Gastroesophageal sphincter (tissue), 4 donors: ENCODE results near the gene GBX1. TPM values are rescaled to one million over a fixed set of nuclear protein-coding genes. Genes with fewer than 3 reads are reported as not detected.

Experiments used
- ATAC-seq: fragments of 150-250 bp; one replicate; pipeline ENCODE4 v1.9.1; 2016; ENCODE audit warnings: mild to moderate bottlenecking, moderate library complexity
- H3K27ac ChIP-seq, 4 donors: fragments of 200-600 bp; sonication (generic) in 3 of 4; 1 replicate in 3 of 4; 2 replicates in 1 of 4; pipeline ENCODE4 v1.5.1; 2016 to 2019
- H3K27me3 ChIP-seq: fragments of 200-600 bp; sonication (generic); one replicate; pipeline ENCODE4 v1.5.1; 2019
- H3K36me3 ChIP-seq, 2 donors: fragments of 200-600 bp; sonication (generic); one replicate each; pipeline ENCODE4 v1.5.1; 2019; ENCODE audit warnings: control low read depth in 1 of 2
- H3K4me1 ChIP-seq, 3 donors: fragments of 200-600 bp; sonication (generic); 1 replicate in 2 of 3; 2 replicates in 1 of 3; pipeline ENCODE4 v1.5.1; 2016 to 2019; ENCODE audit warnings: control low read depth in 2 of 3
- H3K4me3 ChIP-seq, 2 donors: fragments of 200-600 bp; sonication (generic); one replicate each; pipeline ENCODE4 v1.5.1; 2019; ENCODE audit warnings: mild to moderate bottlenecking in 1 of 2, moderate library complexity in 1 of 2
- H3K9me3 ChIP-seq, 3 donors: fragments of 200-600 bp; sonication (generic); one replicate each; pipeline ENCODE4 v1.5.1; 2017 to 2019; ENCODE audit warnings: control low read depth in 2 of 3
- CTCF ChIP-seq, 4 experiments: fragments of 200-600 bp in 2 of 4; fragments of 450-650 bp in 2 of 4; sonication (generic) in 1 of 4; IDR thresholded peaks; one replicate each; pipeline ENCODE4 v1.5.1; 2017 to 2019; ENCODE audit warnings: antibody characterized with exemption in 4 of 4, mild to moderate bottlenecking in 2 of 4, moderate library complexity in 2 of 4
- EP300 ChIP-seq: sonication (generic); formaldehyde crosslinking; IDR thresholded peaks from one replicate; pipeline ENCODE4 v1.6.1; 2017; ENCODE audit warnings: antibody characterized with exemption, mild to moderate bottlenecking
- POLR2A ChIP-seq, 2 donors: fragments of 450-650 bp; IDR thresholded peaks; one replicate each; pipeline ENCODE4 v1.6.1; 2017; ENCODE audit warnings: antibody characterized with exemption in 2 of 2, mild to moderate bottlenecking in 2 of 2, moderate library complexity in 1 of 2
- POLR2AphosphoS5 ChIP-seq: sonication (generic); formaldehyde crosslinking; IDR thresholded peaks from one replicate; pipeline ENCODE4 v1.6.1; 2017; ENCODE audit warnings: antibody characterized with exemption
- WGBS, 2 donors: methylation state at CpG; one replicate each; pipeline ENCODE4 v1.1.5; 2018; ENCODE audit warnings: low coverage in 1 of 2; 5-methylcytosine and 5-hydroxymethylcytosine counted together
- total RNA-seq, 4 donors: library from RNA; depleted of rRNA; stranded (reverse); fragments of >200 nt; gene quantifications; one replicate each; pipeline ENCODE4 v1.1.0, GENCODE V29; 2016

The GBX1 gene
- total RNA-seq, 4 donors from 2014 or later, result not detected

GRCh38 chr7:151179287-151179860 lies 11.9 kb upstream of the GBX1 start:
- Histone ChIP-seq H3K9me3 (peaks cover 0 to 3% (median 0%) of the 10 kb centered on the region in 3 donors), H3K36me3 (no peaks in the 10 kb centered on the region), H3K4me3 (no peak overlapping the region), H3K4me1 (peaks cover 0 to 7% (median 0%) of the 10 kb centered on the region in 3 donors), H3K27ac (no peak overlapping the region), H3K27me3 (peaks cover 64% of the 10 kb centered on the region)
- TF ChIP-seq POLR2AphosphoS5 (no peak), CTCF (IDR thresholded peaks at IDR 0.05) (no peak)
- ATAC-seq, result no peak
- no CpG with 5 or more reads among the region's 8 CpGs for WGBS, 2 donors

GRCh38 chr7:151178831-151179230 lies 11.3 kb upstream of the GBX1 start:
- ATAC-seq, result no peak
- Histone ChIP-seq H3K27ac (no peak overlapping the region), H3K4me3 (no peak overlapping the region), H3K4me1 (peaks cover 0 to 7% (median 0%) of the 10 kb centered on the region in 3 donors), H3K9me3 (peaks cover 0 to 3% (median 0%) of the 10 kb centered on the region in 3 donors), H3K27me3 (peaks cover 69% of the 10 kb centered on the region), H3K36me3 (no peaks in the 10 kb centered on the region)
- TF ChIP-seq CTCF (IDR thresholded peaks at IDR 0.05) (no peak), POLR2AphosphoS5 (no peak), EP300 (no peak), POLR2A (IDR thresholded peaks at IDR 0.05) (no peak)
- 58 to 62% methylated on average over 2 of the region's 2 CpGs for WGBS, 2 donors

- Histone ChIP-seq H3K27me3 (peaks cover 75% of the 10 kb centered on the region), H3K4me1 (peaks cover 0 to 7% (median 0%) of the 10 kb centered on the region in 3 donors), H3K36me3 (no peaks in the 10 kb centered on the region), H3K27ac (no peak overlapping the region), H3K4me3 (no peak overlapping the region), H3K9me3 (peaks cover 0 to 3% (median 0%) of the 10 kb centered on the region in 3 donors)
- 96 to 100% methylated on average over 1 to 4 of the region's 9 CpGs for WGBS, 2 donors
- no peak for ATAC-seq
- TF ChIP-seq CTCF (IDR thresholded peaks at IDR 0.05), result no peak
- no peak for TF ChIP-seq POLR2A (IDR thresholded peaks at IDR 0.05)
- TF ChIP-seq EP300, result no peak
- no peak for TF ChIP-seq POLR2AphosphoS5
Observed at GRCh38 chr7:151178236-151178635, 10.7 kb upstream of the GBX1 start.

GRCh38 chr7:151177310-151177709 lies 9.8 kb upstream of the GBX1 start:
- peaks cover 0 to 3% (median 0%) of the 10 kb centered on the region in 3 donors for H3K9me3 ChIP-seq
- H3K27me3 ChIP-seq, result peaks cover 81% of the 10 kb centered on the region
- no peak overlapping the region for H3K27ac ChIP-seq
- no peak overlapping the region for H3K4me3 ChIP-seq
- WGBS, 2 donors, result 57% methylated on average over 1 of the region's 1 CpG; no CpG with 5 or more reads in 1 of the 2 donors
- no peaks in the 10 kb centered on the region for H3K36me3 ChIP-seq
- no peak for TF ChIP-seq CTCF (IDR thresholded peaks at IDR 0.05)
- no peak for TF ChIP-seq EP300
- TF ChIP-seq POLR2A (IDR thresholded peaks at IDR 0.05), result no peak
- no peak for TF ChIP-seq POLR2AphosphoS5
- H3K4me1 ChIP-seq, result peaks cover 0 to 7% (median 0%) of the 10 kb centered on the region in 3 donors
- ATAC-seq, result no peak

GRCh38 chr7:151176401-151176800 lies 8.9 kb upstream of the GBX1 start:
- Histone ChIP-seq H3K27me3 (peaks cover 75% of the 10 kb centered on the region), H3K27ac (no peak overlapping the region), H3K9me3 (peaks cover 0 to 3% (median 0%) of the 10 kb centered on the region in 3 donors), H3K4me1 (peaks cover 0 to 7% (median 0%) of the 10 kb centered on the region in 3 donors), H3K4me3 (no peak overlapping the region), H3K36me3 (no peaks in the 10 kb centered on the region)
- TF ChIP-seq POLR2AphosphoS5 (no peak), POLR2A (IDR thresholded peaks at IDR 0.05) (no peak), EP300 (no peak), CTCF (IDR thresholded peaks at IDR 0.05) (no peak)
- ATAC-seq, result no peak
- WGBS, 2 donors, result 85 to 92% methylated on average over 2 to 4 of the region's 9 CpGs
